H1 (cell line): Measurements from ENCODE around the gene SLC15A4. TPM values are rescaled to one million over a fixed set of nuclear protein-coding genes. Genes with fewer than 3 reads are reported as not detected.

Source experiments
- CTCF ChIA-PET: fragments of 300-600 bp; sonication (Branson Sonifier 250); formaldehyde crosslinking; loops from one replicate; lab custom pipeline; 2021; ENCODE audit not compliant: partially characterized antibody; lab: Charles Lee
- POLR2A ChIA-PET: fragments of 300-600 bp; sonication (Branson Sonifier 250); formaldehyde crosslinking; loops from one replicate; lab custom pipeline; 2021; ENCODE audit warnings: inconsistent platforms; ENCODE audit not compliant: partially characterized antibody; lab: Charles Lee
- DNase-seq, 2 experiments: peaks; one replicate each; pipeline versions ENCODE4 v3.0.0 to v3.0.0-alpha.2; 2010 to 2022; ENCODE audit warnings: low spot score in 2 of 2, low read depth in 1 of 2, mixed read lengths in 1 of 2
- FAIRE-seq: peaks from 2 replicates; lab custom pipeline; 2011; peaks lifted over from hg19 to GRCh38; lab: Jason Lieb, UNC
- H2AFZ ChIP-seq: 2 replicates; pipeline ENCODE4 v1.8.1; 2012; ENCODE audit warnings: low read length, inconsistent platforms
- H2AK5ac ChIP-seq: 2 replicates; pipeline ENCODE4 v1.6.1; 2013; ENCODE audit warnings: low read depth, low read length
- H2BK120ac ChIP-seq: replicated peaks from 2 replicates; pipeline ENCODE3; 2013; ENCODE audit warnings: low read depth, low read length, inconsistent platforms
- H2BK12ac ChIP-seq: 2 replicates; pipeline ENCODE4 v1.6.1; 2013; ENCODE audit warnings: low read depth, low read length
- H2BK15ac ChIP-seq: 2 replicates; pipeline ENCODE4 v1.6.1; 2013; ENCODE audit warnings: low read length
- H2BK20ac ChIP-seq: 2 replicates; pipeline ENCODE4 v1.6.1; 2013; ENCODE audit warnings: low read length
- H2BK5ac ChIP-seq: 2 replicates; pipeline ENCODE4 v1.6.1; 2013; ENCODE audit warnings: low read depth, low read length
- H3K14ac ChIP-seq: 2 replicates; pipeline ENCODE4 v1.6.1; 2013; ENCODE audit warnings: inconsistent platforms; ENCODE audit not compliant: insufficient read length
- H3K18ac ChIP-seq: 2 replicates; pipeline ENCODE4 v1.6.1; 2013; ENCODE audit warnings: low read length; ENCODE audit errors: extremely low read depth
- H3K23ac ChIP-seq: 2 replicates; pipeline ENCODE4 v1.6.1; 2013; ENCODE audit warnings: inconsistent platforms; ENCODE audit not compliant: insufficient read length
- H3K23me2 ChIP-seq: 2 replicates; pipeline ENCODE4 v1.6.1; 2013; ENCODE audit warnings: low read depth, low read length
- H3K27ac ChIP-seq: 2 replicates; pipeline ENCODE4 v1.6.1; 2011; ENCODE audit warnings: low read depth, low read length, inconsistent platforms
- H3K27me3 ChIP-seq, 4 experiments: replicated peaks in 1 of 4; 1 replicate in 1 of 4; 2 replicates in 3 of 4; pipeline versions ENCODE4 v1.6.1 to v1.8.1; 2011 to 2013; ENCODE audit warnings: low read length in 3 of 4, mild to moderate bottlenecking in 3 of 4, inconsistent platforms in 2 of 4, mixed read lengths in 2 of 4, moderate library complexity in 1 of 4; ENCODE audit not compliant: control insufficient read depth in 3 of 4, insufficient read depth in 3 of 4; ENCODE audit errors: extremely low read depth in 1 of 4
- H3K36me3 ChIP-seq, 4 experiments: 2 replicates each; pipeline versions ENCODE4 v1.6.1 to v1.8.1; 2011 to 2013; ENCODE audit warnings: mild to moderate bottlenecking in 4 of 4, low read length in 3 of 4, moderate library complexity in 2 of 4, control low read depth in 1 of 4, inconsistent platforms in 1 of 4; ENCODE audit not compliant: insufficient read depth in 4 of 4, control insufficient read depth in 2 of 4
- H3K4ac ChIP-seq: replicated peaks from 2 replicates; pipeline ENCODE3; 2013; ENCODE audit warnings: low read length, low read depth, mixed read lengths, inconsistent platforms; ENCODE audit not compliant: insufficient read length
- H3K4me1 ChIP-seq, 4 experiments: replicated peaks in 1 of 4; 1 replicate in 1 of 4; 2 replicates in 3 of 4; pipeline versions ENCODE4 v1.6.1 to v1.8.1; 2011 to 2013; ENCODE audit warnings: low read length in 3 of 4, inconsistent platforms in 2 of 4, mixed read lengths in 1 of 4; ENCODE audit not compliant: insufficient read depth in 4 of 4, control insufficient read depth in 3 of 4
- H3K4me2 ChIP-seq, 2 experiments: 2 replicates each; pipeline versions ENCODE4 v1.6.1 to v1.8.1; 2011 to 2013; ENCODE audit warnings: low read depth in 2 of 2, low read length in 2 of 2, control low read depth in 1 of 2, inconsistent platforms in 1 of 2, mild to moderate bottlenecking in 1 of 2; ENCODE audit not compliant: insufficient read depth in 1 of 2
- H3K4me3 ChIP-seq, 4 experiments: fragments of 200-600, 300-600 bp in 1 of 4; sonication (generic), shearing (Covaris generic), sonication (Bioruptor Twin) in 1 of 4; 2 replicates each; pipeline versions ENCODE4 v1.5.1 to v1.8.1; 2011 to 2016; ENCODE audit warnings: low read length in 4 of 4, low read depth in 3 of 4, control low read depth in 2 of 4, inconsistent platforms in 2 of 4, mild to moderate bottlenecking in 2 of 4, mixed read lengths in 1 of 4, moderate library complexity in 1 of 4; ENCODE audit not compliant: insufficient read depth in 2 of 4; ENCODE audit errors: extremely low read depth in 1 of 4
- H3K56ac ChIP-seq: replicated peaks from 2 replicates; pipeline ENCODE3; 2013; ENCODE audit warnings: low read depth, mild to moderate bottlenecking, mixed read lengths, low read length, inconsistent platforms; ENCODE audit not compliant: insufficient read length
- H3K79me1 ChIP-seq: 2 replicates; pipeline ENCODE4 v1.6.1; 2013; ENCODE audit warnings: low read depth, low read length, control low read depth
- H3K79me2 ChIP-seq, 2 experiments: 2 replicates each; pipeline versions ENCODE4 v1.6.1 to v1.8.1; 2012 to 2013; ENCODE audit warnings: low read length in 2 of 2, mild to moderate bottlenecking in 2 of 2, inconsistent platforms in 1 of 2; ENCODE audit not compliant: insufficient read depth in 2 of 2, control insufficient read depth in 1 of 2
- H3K9ac ChIP-seq, 4 experiments: replicated peaks in 1 of 4; 1 replicate in 1 of 4; 2 replicates in 3 of 4; pipeline versions ENCODE4 v1.6.1 to v1.8.1; 2011 to 2013; ENCODE audit warnings: low read depth in 3 of 4, low read length in 3 of 4, control low read depth in 2 of 4, mild to moderate bottlenecking in 2 of 4, moderate library complexity in 2 of 4, inconsistent platforms in 1 of 4; ENCODE audit errors: extremely low read depth in 1 of 4
- H3K9me3 ChIP-seq, 2 experiments: 2 replicates each; pipeline versions ENCODE4 v1.6.1 to v1.8.1; 2012 to 2013; ENCODE audit warnings: mild to moderate bottlenecking in 2 of 2, moderate library complexity in 2 of 2, control low read depth in 1 of 2, inconsistent platforms in 1 of 2, low read depth in 1 of 2, low read length in 1 of 2, mixed read lengths in 1 of 2; ENCODE audit not compliant: insufficient read depth in 2 of 2
- H4K20me1 ChIP-seq, 2 experiments: replicated peaks in 1 of 2; 2 replicates each; pipeline versions ENCODE3 to v1.8.1; 2011 to 2013; ENCODE audit warnings: inconsistent platforms in 2 of 2, low read length in 2 of 2, mild to moderate bottlenecking in 1 of 2; ENCODE audit not compliant: insufficient read depth in 2 of 2, control insufficient read depth in 1 of 2
- H4K5ac ChIP-seq: 2 replicates; pipeline ENCODE4 v1.6.1; 2013; ENCODE audit warnings: low read length, low read depth, mixed read lengths, inconsistent platforms; ENCODE audit not compliant: insufficient read length
- H4K8ac ChIP-seq: 2 replicates; pipeline ENCODE4 v1.8.0; 2013; ENCODE audit warnings: mild to moderate bottlenecking, moderate library complexity, low read length, inconsistent platforms; ENCODE audit not compliant: insufficient read depth; ENCODE audit errors: extremely low read depth
- H4K91ac ChIP-seq: replicated peaks from 2 replicates; pipeline ENCODE3; 2013; ENCODE audit warnings: low read length, mixed read lengths, inconsistent platforms; ENCODE audit not compliant: insufficient read length
- BCL11A ChIP-seq, 2 experiments: IDR thresholded peaks; one replicate each; pipeline ENCODE4 v1.6.1; 2011; ENCODE audit warnings: low read depth in 2 of 2, low read length in 2 of 2, mild to moderate bottlenecking in 2 of 2
- CREB1 ChIP-seq: IDR thresholded peaks from 2 replicates; pipeline ENCODE4 v1.6.1; 2012; ENCODE audit warnings: inconsistent platforms
- EP300 ChIP-seq, 2 experiments: IDR thresholded peaks; 1 replicate in 1 of 2; 2 replicates in 1 of 2; pipeline ENCODE4 v1.6.1; 2011 to 2012; ENCODE audit warnings: low read depth in 2 of 2, low read length in 2 of 2, mild to moderate bottlenecking in 2 of 2, borderline replicate concordance in 1 of 2, inconsistent platforms in 1 of 2, moderate library complexity in 1 of 2
- MAFK ChIP-seq: IDR thresholded peaks from 2 replicates; pipeline ENCODE4 v1.6.1; 2012; ENCODE audit warnings: low read depth, mild to moderate bottlenecking, improper control_type of control experiment, low read length
- NRF1 ChIP-seq: IDR thresholded peaks from 2 replicates; pipeline ENCODE4 v1.6.1; 2011; ENCODE audit warnings: mild to moderate bottlenecking, low read depth, low read length, improper control_type of control experiment
- PHF8 ChIP-seq: fragments of 200-600 bp; sonication (generic); conservative IDR thresholded peaks from 2 replicates; pipeline ENCODE4 v1.7.1; 2012; ENCODE audit warnings: low read depth, mild to moderate bottlenecking, inconsistent platforms, low read length, moderate library complexity
- POLR2AphosphoS5 ChIP-seq: IDR thresholded peaks from 2 replicates; pipeline ENCODE4 v1.6.1; 2011; ENCODE audit warnings: low read depth, low read length
- RBBP5 ChIP-seq: IDR thresholded peaks from 2 replicates; pipeline ENCODE4 v1.7.1; 2012; ENCODE audit warnings: low read depth, mild to moderate bottlenecking, inconsistent platforms, low read length, moderate library complexity, borderline replicate concordance
- TAF1 ChIP-seq: IDR thresholded peaks from 2 replicates; pipeline ENCODE4 v1.6.1; 2011; ENCODE audit warnings: mild to moderate bottlenecking, low read depth, low read length
- TAF7 ChIP-seq: optimal IDR thresholded peaks from 2 replicates; pipeline ENCODE3; 2011; ENCODE audit warnings: low read depth, mild to moderate bottlenecking, inconsistent platforms, low read length, moderate library complexity, borderline replicate concordance
- TBP ChIP-seq: IDR thresholded peaks from 2 replicates; pipeline ENCODE4 v1.6.1; 2011; ENCODE audit warnings: low read depth, low read length, improper control_type of control experiment
- TEAD4 ChIP-seq: IDR thresholded peaks from 2 replicates; pipeline ENCODE4 v1.6.1; 2012; ENCODE audit warnings: low read depth, low read length, inconsistent platforms, mixed read lengths
- YY1 ChIP-seq: IDR thresholded peaks from 2 replicates; pipeline ENCODE4 v1.6.1; 2011; ENCODE audit warnings: low read depth, mild to moderate bottlenecking, low read length
- WGBS, 2 experiments: shearing (Covaris generic) in 1 of 2; methylation state at CpG; one replicate each; pipeline versions ENCODE4 v1.1.6 to v1.1.7; 2013 to 2015; ENCODE audit warnings: low lambda C conversion rate in 2 of 2, mixed read lengths in 2 of 2, inconsistent platforms in 1 of 2, low coverage in 1 of 2, missing lambda C conversion rate in 1 of 2; ENCODE audit not compliant: insufficient replicate concordance in 2 of 2, insufficient coverage in 1 of 2, insufficient read length in 1 of 2; ENCODE audit errors: extremely low coverage in 1 of 2, missing lambda C conversion rate in 1 of 2; 5-methylcytosine and 5-hydroxymethylcytosine counted together
- polyA plus RNA-seq, 7 experiments: library from polyadenylated mRNA; depleted of rRNA in 3 of 7; stranded (reverse) in 5 of 7; unstranded in 2 of 7; fragments of >200 nt in 5 of 7; fragments of 200-250 nt in 2 of 7; gene quantifications; 1 replicate in 5 of 7; 2 replicates in 1 of 7; 4 replicates in 1 of 7; pipeline versions ENCODE4 v1.2.1 to v1.2.3, GENCODE V29; 2011 to 2013; ENCODE audit warnings: missing spikeins in 2 of 7, mixed read lengths in 2 of 7
- total RNA-seq: library from RNA; stranded (reverse); fragmentation: NEBNext Ultra II Directional; extraction: Animal tissue kit (Norgen Biotek cat#: 25700); gene quantifications from 2 replicates; pipeline ENCODE4 v1.2.1, GENCODE V29; 2021

Gene SLC15A4
- total and polyA plus RNA-seq, 2 of the 8 experiments (the other 6 are each of a cell fraction or from before 2014, with no cell fraction given), result 22.7 to 26.6 TPM

DNA sequence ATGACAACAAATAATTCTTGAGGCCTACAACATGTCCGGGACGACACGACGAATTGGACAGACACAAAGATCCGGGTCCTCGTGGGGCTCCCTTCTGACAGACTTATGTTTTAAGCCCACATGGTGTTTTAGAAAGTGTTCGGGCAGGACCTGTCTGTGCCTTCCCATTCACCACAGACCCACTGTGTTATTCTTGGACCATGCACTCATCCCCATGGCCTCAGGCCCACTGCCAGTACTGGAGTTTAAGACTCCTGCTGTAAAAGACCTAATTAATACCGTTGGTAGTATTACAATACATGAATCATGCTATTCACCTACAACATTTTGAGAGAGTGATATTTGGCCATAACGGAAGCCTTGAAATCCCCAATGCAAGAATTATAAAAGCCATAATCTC is 20.0 kb downstream of the SLC15A4 start:
- Histone ChIP-seq H3K18ac (no peak overlapping the region), H2BK120ac (no peak overlapping the region), H3K4me1 (peaks cover 0 to 2% (median 0%) of the 10 kb centered on the region in 4 experiments; a peak in 1 of 7 replicates), H2AFZ (no peak overlapping the region), H3K56ac (no peak overlapping the region), H2BK12ac (no peak overlapping the region), H3K9ac (no peak overlapping the region), H3K36me3 (peaks cover 9 to 56% (median 17%) of the 10 kb centered on the region in 4 experiments), H2BK20ac (no peak overlapping the region), H3K4ac (no peak overlapping the region), H4K8ac (no peak overlapping the region), H3K4me3 (no peak overlapping the region), H3K27ac (no peak overlapping the region), H3K23me2 (no peaks in the 10 kb centered on the region), H3K23ac (no peak overlapping the region), H4K5ac (no peak overlapping the region), H3K4me2 (no peak overlapping the region), H3K79me2 (peaks cover 0 to 30% of the 10 kb centered on the region in 2 experiments; a peak in 2 of 4 replicates), H3K9me3 (no peaks in the 10 kb centered on the region), H3K79me1 (peaks cover 9% of the 10 kb centered on the region; the same call in 1 of the 2 replicates), H3K27me3 (no peaks in the 10 kb centered on the region; a peak in 1 of 7 replicates), H2BK5ac (no peak overlapping the region), H4K91ac (no peak overlapping the region), H3K14ac (no peak overlapping the region), H2AK5ac (no peak overlapping the region), H2BK15ac (no peak overlapping the region), H4K20me1 (peaks cover 15 to 37% of the 10 kb centered on the region in 2 experiments)
- ChIA-PET POLR2A (no interaction called here), CTCF (interaction anchor here (1.0 kb wide), 1 partner anchor 22 kb away, joined by 3 read pairs; no protein-coding TSS in a partner anchor)
- FAIRE-seq (no peak), DNase-seq (no peak)
- WGBS, 2 experiments, result 87% methylated on average over 9 of the region's 9 CpGs; no CpG with 5 or more reads in 1 of the 2 experiments
- TF ChIP-seq TBP (no peak), YY1 (no peak), PHF8 (no peak), POLR2AphosphoS5 (no peak), TEAD4 (no peak), NRF1 (no peak), TAF1 (no peak), CREB1 (no peak), BCL11A (IDR thresholded peaks at IDR 0.05; ENCODE audit: low read depth in 2 of 2, low read length in 2 of 2) (no peak), MAFK (no peak), RBBP5 (no peak), EP300 (IDR thresholded peaks at IDR 0.05; ENCODE audit: borderline replicate concordance in 1 of 2, low read depth in 2 of 2, low read length in 2 of 2) (no peak), TAF7 (no peak)
